Central memory CD4-positive, alpha-beta T cell (primary cell): Measurements from ENCODE around the gene MAP7.
"Not testable (repeated sequence)": the region's sequence is repeated elsewhere in the genome, so short reads cannot be mapped to it uniquely, and the experiment has no call there.

Experiments used
- DNase-seq: peaks from one replicate; pipeline ENCODE4 v3.0.0; 2022

The MAP7 gene

DNA sequence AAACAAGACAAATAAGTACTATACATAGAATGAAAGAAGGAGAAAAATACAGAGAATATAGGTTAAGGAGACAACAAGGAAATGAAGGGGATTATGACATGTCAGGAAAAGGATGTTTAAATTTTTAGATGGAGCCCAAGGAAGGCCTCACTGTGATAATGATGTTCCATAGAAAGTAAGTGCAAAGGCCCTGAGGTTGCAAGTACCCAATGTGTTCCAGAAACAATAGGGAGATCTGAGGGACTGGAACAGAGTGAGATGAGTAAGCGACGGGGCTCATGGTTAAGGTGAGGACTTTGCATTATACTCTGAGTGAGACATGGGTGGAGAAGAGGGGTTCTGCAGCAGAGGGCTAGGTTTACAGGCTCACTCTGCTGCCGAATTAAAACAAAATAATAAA lies 137.8 kb downstream of the MAP7 start:
- DNase-seq, result no peak

DNA sequence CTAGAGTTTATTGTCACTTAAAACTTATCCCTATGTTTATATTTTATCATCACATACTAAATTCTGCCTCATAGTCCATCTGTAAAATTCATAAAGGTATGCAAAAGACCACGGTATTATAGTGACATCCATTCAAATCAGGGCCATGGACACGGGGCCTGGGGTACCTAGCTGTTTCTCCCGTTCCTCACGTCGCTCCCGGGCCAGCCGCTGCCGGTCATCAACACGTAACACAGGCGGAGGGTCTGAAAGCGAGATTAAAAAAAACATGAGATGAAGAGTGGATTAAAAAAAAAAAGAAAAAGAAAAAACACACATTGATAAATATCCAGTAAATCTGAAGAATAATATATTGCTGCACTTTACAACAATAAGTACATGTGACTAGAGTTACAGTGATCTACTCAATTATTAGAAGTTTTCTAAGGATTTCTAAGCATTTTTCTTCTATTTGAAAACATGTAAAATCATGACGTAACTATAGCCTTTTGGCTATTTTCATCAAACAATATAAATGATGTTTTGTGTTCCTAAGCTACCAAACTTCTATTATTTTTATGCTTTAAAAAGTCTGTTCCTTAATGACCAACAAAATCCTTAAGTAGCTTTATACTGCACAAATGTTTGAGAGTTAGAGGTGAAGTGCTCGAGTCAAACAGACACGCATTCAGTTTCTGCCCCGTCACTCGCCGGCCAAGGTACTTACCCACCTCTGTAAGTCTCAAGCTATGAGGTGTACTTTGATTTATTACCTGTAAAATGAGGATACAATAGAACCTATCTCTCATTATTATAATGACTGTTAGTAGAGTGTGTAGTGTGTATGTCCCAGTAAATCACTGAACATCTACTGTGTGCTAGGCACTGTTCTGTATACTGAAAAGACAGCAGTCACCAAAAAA lies 138.5 kb downstream of the MAP7 start:
- DNase-seq, result no peak

DNA sequence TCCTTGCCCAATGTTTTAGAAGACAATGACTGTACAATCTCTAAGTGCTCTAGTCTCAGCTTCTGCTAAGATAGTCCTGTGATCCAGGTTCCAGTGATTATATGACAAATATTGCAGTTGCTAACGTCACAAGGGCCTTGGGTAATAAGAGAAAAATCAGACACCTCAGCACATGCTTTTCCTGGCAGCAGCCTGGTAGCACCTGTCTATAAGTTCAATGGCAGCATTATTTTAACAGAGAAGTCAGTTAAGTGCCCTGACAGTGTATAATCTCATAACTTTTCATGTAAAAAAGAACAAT lies 139.2 kb downstream of the MAP7 start:
- DNase-seq, result no peak

DNA sequence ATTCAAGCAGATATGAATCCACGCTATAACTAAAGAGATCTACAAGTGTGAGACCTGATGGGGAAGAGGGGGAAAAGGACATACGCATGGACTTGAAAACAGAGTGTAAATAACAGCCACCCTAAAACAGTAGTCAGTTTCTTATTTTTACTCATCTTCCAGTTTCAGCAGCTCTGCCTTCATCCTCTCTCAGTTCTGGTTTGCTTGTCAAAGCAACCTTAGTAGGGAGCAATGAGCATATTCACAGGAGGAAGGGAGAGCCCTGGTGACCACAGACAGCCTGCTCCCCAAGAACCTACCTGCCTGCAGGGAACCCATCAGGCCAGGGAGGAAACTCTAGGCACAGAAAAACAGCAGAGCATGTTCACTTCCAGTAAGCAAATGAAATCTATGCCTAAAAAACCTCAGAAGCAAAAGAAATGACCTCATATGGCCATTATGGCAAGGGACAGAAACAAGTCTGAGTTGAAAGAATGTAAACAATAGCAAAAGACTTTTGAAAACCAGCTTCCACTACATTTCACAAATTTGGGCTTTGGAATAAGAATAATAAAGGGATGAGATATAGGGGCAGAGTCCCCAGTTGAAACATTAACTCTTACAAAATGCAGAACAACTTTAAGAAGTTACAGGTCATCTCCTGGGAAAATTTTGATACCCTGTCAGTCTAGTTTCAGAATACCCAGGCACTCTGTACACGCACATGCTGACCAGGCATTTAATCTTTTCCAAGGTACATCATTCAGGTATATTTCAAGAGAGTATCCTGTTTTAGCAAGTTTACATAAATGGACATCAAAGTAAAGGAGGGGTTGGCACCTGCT lies 139.8 kb downstream of the MAP7 start:
- no peak for DNase-seq

DNA sequence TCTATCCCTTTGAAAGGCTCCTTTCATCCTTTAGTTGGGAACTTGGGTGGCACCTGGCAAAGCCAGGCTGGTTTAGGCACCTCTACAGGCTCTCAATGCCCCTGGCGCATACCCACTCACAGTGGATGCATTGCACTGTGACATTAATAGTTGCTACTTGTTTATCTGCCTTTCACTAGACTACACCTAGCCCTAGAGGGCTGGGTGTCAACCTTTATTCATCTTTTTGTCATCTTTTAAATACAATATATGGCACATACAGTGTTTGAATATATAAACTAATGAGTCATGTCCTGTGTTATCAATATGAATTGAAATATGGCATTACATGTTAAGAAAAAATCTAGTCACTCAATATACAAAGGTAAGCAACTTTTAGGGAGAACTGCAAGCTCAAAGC lies 140.6 kb downstream of the MAP7 start:
- no peak for DNase-seq

DNA sequence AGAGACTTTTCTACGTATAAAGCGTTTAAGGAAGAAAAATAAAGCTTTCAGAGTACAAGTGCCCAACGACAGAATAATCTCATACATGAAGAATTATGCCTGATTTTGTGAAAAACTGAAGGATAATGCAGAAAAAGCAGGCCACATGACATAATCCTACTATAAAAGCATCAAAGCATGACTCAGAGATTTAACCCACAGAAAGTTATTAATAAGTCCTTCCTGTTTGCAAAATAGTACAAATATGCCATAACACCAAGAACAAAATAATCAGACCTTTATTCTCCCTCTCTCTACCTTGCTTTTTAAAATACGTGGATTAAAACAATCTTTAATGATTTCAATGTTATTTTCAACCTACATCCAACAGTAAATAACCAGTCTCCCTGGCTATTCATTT lies 142.0 kb downstream of the MAP7 start:
- DNase-seq, result no peak

DNA sequence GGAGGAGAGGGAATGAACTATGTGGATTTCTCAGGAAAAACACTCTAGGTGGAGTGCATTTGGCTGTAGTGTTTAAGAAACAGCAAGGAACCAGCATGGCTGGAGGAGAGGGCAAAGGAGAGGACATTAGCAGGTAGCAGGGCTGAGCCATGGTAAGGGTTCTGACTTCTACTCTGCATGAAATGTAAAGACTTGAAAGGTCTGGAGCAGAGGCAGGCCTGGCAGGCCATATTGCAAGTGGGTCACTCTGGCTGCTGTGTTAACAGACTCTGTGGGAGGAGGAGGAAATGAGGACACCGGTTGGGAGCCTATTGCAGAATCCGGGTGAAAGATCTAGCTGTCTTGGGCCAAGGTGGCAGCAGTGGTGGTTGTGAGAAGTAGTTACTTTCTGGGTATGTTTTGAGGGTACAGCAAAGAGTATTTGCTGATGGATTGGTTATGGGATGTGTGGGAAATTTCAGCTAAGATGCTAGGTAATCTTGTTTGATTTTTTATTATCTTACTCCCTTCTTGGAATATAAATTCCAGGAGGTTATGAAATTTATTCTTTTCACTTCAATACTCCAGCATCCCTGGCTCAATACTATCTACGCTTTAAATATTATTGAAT lies 144.7 kb downstream of the MAP7 start:
- no peak for DNase-seq

DNA sequence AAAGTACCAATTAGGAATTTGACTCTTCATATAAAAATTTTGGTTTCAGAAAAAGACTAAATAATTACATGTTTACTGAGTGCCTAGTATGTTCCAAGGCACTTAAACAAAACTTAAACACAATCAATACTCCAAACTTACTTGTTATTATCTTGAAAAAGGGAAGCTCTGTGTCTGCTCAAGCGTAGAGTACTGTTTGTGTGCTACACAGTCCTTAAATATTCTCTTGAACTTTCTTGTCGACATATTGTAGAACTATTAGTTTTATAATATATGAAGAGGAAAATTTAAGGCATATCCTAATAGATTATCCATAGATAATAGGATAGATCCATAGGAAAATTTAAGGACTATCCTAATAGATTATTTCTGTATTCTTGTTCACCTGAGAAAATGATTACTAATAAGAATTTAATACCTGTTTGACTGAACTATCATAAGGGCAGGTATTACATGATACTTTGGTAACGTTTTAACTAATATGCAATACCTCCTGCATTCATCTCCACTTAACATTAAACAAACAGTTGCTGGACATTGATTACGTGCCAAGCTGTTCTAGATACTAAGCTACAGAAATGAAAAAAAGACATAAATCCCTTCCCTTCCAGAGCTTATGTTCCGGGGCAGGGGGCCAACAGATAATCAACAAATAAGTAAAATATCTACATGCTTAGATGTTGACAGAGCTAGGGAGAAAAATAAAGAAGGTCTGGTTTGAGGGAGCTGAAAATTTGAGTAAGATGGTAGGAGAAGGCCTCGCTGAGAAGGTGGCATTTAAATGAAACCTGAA lies 145.4 kb downstream of the MAP7 start:
- no peak for DNase-seq

DNA sequence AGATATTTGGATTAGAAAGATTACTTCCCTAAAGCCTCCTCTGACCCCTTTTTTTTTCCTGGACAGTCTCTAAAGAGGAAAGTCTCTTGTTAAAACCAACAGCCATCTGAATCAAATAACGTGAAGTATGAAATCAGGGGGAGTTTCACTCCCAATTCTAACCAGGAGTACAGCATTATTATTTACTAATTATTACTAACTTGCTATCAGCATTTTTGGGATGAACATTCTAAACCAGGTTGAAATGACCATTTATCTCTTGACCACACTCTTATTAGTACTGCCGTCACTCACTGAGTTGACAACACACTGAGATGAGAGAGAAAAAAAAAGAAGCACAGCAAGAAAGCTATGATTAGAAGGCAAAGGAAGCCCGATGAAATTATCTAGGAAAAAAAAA lies 146.2 kb downstream of the MAP7 start:
- DNase-seq, result no peak

DNA sequence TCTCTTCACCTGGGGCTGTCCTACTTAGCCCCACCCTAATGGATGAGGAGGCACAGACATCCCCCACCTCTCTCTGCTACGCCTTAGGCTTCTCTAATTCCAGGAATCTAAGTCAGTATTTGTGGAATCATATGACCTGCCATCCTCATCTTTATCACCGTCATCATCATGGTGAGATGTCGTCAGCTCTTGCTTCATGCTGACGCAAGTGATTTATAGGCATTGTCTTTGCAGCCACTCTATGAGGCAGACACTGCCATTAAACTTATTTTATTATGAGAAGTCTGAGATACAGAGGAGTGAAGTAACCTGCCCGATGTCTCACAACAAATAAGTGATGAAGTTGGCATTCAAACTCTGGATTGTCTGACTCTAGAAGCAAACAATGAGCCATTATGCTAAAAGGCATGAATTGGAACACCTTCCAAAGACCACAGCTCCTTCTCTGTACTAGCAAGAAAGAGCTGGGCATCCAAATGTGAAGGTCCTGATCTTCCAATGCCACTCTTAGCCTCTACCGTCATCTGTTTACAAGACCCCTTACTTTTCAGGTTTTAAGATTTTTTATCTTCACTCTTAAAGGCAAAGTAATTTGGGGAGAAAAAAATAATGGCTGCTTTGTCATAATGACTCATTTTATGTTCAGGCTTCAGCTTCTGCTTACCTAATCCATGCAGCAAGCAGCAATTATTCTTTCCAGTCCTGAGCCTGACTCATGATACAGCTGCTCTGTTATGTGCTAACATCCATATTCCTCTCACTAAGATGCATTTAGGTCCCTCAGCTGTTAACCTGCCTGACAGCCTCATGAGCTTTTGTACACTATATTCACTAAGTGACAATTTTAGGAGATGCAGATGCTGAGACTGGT lies 146.9 kb downstream of the MAP7 start:
- DNase-seq, result no peak

DNA sequence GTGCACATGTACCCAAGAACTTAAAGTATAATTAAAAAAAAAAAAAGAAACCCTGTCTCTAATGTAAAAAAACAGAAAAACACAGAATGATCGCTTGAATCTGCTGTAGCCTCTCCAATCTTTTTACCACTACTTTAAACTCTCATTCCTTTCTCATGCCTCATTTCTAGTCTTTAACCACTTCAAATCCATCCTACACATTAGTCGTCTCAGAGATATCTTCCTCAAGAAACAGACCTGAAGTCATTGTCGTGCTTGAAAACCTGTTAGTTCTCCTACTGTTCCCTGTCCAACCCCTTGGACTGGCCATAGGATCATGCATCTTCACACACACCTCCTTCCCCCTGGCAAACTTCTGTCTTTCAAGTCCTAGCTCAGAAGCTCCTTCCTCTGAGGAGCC lies 148.5 kb downstream of the MAP7 start:
- no peak for DNase-seq

DNA sequence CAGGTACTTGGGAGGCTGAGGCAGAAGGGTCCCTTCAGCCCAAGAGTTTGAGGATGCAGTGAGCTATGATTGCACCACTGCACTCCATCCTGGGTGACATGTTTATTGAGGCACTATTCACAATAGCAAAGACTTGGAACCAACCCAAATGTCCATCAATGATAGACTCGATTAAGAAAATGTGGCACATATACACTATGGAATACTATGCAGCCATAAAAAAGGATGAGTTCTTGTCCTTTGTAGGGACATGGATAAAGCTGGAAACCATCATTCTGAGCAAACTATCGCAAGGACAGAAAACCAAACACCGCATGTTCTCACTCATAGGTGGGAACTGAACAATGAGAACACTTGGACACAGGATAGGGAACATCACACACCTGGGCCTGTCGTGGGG lies 149.0 kb downstream of the MAP7 start:
- DNase-seq, result not testable (repeated sequence)

DNA sequence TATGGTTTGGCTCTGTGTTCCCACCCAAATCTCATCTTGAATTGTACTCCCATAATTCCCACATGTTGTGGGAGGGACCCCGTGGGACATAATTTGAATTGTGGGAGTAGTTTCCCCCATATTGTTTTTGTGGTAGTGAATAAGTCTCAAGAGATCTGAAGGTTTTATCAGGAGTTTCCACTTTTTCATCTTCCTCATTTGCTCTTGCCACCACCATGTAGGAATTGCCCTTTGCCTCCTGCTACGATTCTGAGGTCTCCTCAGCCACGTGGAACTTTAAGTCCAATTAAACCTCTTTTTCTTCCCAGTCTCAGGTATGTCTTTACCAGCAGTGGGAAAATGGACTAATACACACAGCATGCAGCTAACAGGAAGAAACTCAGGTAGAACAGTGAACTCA lies 151.8 kb downstream of the MAP7 start:
- DNase-seq, result no peak

DNA sequence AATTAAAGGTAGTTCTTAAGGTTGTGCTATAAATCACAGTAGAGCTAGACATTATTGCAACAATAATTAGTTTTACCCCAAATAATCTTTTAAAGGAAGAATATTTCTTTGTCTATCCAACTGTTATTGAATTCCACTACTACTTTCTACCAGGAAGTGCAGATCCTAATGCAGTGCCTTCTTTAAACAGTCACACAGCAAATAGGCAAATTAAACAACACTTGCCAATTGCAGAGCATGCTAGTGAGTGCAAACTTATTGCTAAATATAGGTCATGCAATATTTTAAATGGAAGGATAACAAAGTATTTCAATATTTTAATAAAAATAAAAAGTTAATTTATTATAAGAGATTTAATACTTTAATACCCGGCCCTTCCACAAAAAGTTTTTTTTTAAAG lies 153.3 kb downstream of the MAP7 start:
- DNase-seq, result no peak

DNA sequence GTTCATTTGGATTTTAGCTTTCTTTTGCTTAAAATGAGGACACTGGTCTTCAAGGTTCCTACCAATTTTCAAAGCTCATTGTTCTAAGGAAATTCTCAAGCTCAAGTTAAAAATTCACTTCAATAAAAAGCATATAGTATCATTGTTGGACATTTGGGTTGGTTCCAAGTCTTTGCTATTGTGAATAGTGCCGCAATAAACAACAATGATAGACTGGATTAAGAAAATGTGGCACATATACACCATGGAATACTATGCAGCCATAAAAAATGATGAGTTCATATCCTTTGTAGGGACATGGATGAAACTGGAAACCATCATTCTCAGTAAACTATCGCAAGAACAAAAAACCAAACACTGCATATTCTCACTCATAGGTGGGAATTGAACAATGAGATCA lies 159.3 kb downstream of the MAP7 start:
- not testable (repeated sequence) for DNase-seq

DNA sequence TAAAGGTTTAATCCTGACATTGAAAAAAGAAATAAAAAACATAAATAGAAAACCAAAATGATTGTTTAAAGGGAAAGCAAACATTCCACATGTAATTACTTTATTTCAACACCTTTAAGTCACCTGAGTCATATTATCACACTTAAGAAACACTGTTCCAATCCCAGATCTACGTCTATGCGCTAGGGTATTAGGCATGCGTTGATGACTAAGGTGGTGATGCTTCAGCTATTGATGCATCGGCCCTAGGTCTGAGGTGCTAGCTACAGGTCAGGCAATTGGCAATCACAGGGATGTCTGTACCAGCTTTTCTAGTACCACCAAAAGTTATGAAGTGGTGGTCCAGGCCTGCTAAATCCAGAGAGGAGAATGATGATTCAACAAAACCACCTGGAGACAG lies 162.9 kb downstream of the MAP7 start:
- DNase-seq, result no peak

DNA sequence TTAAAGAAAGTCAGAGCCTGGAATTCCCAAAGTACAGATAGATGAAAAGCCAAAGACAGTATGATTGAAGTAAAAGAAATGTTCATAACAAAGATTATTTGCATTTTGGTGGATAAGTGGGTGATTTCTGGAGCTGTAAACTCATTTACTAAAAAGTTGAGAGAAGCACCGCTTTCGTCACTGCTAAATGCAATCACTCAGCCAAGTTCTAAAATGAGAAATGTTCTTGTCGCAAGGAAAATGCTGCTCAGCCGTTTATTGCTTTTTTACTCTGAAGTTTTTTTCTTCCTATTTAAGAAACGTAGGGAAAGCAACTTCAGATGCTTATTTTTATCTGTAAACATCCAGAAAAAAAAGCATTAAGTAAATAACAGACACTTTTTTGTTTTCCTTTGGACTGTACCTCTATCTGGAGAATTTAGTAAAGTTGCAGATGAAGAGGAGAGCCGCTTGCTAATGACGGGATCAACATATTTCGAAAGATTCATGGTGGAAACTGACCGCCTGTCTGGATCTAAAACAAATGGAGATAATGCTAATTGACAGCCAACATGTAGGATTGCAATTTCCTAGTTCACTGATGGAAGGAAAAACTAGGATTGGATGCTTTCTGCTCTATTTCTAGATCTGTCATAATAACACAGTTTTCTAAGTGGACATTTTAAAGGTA lies 166.8 kb downstream of the MAP7 start:
- DNase-seq, result no peak

DNA sequence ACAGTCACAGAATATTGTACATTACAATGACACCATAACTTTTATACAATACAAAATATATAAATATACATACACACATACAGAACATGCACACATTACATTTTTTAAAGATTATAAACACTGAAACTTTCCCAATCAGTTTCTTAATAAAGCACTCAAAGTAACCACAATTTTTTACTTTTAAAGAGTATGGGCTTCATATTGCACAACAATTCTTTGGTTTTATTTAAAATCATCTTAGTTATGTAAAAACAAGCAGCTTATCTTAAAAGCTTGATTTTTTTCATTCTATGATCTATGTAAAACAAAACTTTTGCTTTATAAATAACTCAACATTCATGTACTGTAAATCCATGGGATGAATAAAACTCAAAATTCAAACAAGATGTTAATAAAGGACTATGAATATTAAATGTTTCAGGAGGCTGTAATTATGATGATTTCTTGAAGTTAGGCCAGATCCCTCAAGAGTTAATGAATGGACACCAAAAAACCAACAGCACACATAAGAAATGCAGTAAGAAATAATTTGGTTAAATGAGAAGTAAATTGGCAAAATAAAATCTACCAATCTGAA lies 167.5 kb downstream of the MAP7 start:
- no peak for DNase-seq

DNA sequence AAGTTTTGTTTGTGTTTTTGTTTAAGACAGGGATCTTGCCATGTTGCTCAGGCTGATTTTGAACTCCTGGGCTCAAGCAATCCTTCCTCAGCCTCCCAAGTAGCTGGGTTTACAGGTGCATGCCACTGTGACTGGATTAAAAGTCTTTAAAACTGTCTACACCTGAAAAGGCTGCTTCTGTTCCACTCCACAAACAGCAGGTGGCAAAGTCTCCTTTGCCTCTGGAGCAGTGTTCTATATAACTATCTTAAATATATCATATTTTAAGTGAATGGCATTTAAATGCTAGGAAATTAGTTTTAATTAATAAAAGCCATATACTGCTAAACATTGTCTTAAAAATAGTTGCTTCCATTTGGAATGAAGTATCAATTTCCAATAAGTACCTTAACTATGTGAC lies 171.3 kb downstream of the MAP7 start:
- DNase-seq, result no peak

DNA sequence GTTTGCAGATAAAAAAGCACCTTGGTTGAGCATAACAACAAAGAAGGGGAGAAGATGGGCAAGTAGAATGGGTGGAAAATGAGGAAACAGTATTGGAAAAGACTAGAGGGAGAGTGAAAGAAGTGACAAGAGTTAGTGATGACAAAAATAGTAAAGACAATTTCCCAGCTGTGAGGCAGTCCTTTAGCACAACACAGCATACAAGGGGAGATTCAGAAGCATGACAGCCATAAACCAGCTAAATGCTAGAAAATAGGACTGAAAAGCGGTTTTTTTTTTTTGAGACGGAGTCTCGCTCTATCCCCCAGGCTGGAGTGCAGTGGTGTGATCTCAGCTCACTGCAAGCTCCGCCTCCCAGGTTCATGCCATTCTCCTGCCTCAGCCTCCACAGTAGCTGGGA lies 174.4 kb downstream of the MAP7 start:
- not testable (repeated sequence) for DNase-seq

DNA sequence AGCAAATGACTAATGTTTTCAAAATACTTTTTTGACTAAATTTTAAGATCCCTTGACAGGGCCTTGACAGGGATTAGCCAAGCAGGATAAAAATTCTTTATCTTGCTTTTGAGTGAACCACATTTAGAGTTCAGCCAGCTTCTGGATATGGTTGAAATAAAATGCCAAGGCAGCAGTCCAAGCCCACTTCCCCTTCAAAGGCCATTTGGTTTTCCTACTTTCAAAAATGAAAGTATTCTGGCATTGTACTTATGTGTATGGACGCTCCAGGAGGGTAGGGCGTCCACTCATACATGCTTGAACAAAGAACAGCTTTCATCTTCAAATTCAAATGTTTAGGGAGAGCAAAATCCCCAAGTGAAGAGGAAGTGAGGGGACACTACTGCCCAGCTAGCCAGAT lies 178.3 kb downstream of the MAP7 start:
- no peak for DNase-seq
